Activated CD4-positive, CD25-positive, alpha-beta regulatory T cell treated with anti-CD3 and anti-CD28 coated beads, Interleukin-2, amount 50 U/mL, for 16 hours (primary cell): ENCODE data around the gene CEACAM19.
A peak's percentile ranks its signal among the peaks of the same experiment; 100 is the strongest.
"Not testable (repeated sequence)": the region's sequence is repeated elsewhere in the genome, so short reads cannot be mapped to it uniquely, and the experiment has no call there.

ENCODE experiments used
- DNase-seq: peaks from one replicate; pipeline ENCODE4 v3.0.0-alpha.2; 2020; ENCODE audit warnings: low read depth, low spot score

CEACAM19 gene

DNA sequence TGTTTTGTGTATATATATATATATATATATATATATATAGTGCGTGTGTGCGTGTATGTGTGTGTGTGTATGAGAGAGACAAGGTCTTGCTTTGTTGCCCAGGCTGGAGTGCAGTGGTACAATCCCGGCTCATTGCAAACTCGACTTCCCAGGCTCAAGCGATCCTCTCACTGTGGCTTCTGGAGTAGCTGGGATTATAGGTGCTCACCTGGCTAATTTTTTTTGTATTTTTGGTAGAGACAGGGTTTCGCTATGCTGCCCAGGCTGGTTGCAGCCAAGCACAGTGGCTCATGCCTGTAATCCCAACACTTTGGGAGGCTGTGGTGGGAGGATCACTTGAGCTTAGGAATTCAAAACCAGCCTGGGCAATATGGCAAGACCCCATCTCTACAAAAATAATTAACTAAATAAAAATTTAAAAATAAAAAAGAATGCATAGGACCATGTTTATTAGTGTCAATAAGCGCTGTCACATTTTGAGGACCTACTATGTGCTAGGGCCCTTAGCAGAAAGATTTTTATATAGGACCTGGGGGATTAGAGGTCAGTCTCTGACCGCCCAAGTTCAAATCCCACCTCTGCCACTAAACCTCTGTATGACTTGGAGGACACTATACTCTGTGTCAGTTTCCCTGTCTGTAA lies 25.8 kb upstream of the CEACAM19 start:
- no peak for DNase-seq

- no peak for DNase-seq
Measured at GRCh38 chr19:44646049-44646416, 25.2 kb upstream of the CEACAM19 start.

GRCh38 chr19:44647144-44647543 lies 24.1 kb upstream of the CEACAM19 start:
- DNase-seq: no peak

DNA sequence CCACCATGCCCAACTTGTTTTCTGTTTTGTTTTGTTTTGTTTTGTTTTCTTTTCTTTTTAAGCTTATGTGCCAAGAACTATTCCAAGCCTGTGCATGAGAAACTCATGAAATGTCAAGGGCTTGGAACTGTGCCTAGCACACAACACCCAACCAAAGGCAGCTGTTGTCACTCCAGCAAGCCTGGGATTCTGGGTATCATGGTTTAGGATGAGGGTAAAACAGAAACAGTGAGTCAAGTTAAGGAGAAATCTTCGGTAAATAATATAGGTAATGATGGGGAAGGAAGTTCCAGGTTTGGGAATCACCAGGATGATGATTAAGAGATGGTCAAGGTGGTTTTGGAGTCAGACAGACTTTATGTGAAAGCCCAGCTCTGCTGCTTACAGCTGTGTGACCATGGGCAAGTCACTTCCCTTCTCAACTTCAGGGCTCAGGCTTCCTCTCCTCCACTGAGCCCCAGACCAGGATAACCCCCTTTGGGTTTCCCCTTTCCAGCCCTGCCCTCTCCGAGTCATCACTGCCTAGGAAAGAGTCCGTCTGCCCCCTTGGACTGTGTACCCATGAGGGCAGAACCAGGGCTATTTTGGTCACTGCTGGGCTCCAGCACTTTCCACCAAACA lies 22.5 kb upstream of the CEACAM19 start:
- no peak for DNase-seq

DNA sequence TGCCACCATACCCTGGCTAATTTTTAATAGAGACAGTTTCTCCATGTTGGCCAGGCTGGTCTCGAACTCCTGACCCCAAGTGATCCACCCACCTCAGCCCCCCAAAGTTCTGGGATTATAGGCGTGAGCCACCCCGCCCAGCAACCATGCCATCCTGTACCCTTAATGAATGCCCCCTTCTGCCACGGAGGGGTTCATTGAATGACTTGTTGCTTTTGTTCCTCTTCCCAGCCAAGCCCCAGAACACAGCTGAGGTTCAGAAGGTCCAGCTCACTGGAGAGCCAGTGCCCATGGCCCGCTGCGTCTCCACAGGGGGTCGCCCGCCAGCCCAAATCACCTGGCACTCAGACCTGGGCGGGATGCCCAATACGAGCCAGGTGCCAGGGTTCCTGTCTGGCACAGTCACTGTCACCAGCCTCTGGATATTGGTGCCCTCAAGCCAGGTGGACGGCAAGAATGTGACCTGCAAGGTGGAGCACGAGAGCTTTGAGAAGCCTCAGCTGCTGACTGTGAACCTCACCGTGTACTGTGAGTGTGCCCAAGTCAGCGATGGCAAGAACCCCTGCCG lies 21.6 kb upstream of the CEACAM19 start:
- no peak for DNase-seq

GRCh38 chr19:44653343-44653742 lies 17.9 kb upstream of the CEACAM19 start:
- DNase-seq: no peak

DNA sequence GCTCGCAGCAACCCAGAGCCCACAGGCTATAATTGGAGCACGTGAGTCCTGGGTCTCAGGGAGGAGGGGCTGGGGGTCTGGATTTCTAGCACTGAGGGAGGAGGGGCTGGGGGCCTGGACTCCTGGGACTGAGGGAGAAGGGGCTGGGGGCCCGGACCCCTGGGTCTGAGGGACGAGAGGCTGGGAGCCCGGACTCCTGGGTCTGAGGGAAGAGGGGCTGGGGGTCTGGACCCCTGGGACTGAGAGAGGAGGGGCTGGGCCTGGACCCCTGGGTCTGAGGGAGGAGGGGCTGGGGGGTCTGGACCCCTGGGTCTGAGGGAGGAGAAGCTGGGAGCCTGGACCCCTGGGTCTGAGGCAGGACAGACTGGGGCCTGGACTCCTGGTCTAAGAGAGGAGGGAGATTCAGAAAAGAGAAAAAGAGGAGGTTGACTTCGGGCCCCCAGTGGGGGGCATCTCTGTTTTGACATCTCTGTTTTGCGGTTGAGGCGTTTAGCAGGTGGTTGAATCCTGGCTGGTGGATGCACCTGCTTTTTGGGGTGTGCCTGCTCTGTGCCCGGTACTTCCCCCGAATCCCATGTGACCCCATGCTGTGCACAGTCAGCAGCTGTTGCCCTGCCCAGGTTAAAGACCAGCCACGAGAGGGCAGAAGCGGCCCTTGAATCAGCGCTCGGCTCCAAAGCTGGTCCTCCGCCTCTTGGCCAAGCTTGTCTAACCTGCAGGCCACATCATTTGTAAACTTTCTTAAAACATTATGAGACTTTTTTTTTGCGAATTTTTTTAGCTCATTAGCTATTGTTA lies 17.1 kb upstream of the CEACAM19 start:
- DNase-seq: peak; percentile 35

DNA sequence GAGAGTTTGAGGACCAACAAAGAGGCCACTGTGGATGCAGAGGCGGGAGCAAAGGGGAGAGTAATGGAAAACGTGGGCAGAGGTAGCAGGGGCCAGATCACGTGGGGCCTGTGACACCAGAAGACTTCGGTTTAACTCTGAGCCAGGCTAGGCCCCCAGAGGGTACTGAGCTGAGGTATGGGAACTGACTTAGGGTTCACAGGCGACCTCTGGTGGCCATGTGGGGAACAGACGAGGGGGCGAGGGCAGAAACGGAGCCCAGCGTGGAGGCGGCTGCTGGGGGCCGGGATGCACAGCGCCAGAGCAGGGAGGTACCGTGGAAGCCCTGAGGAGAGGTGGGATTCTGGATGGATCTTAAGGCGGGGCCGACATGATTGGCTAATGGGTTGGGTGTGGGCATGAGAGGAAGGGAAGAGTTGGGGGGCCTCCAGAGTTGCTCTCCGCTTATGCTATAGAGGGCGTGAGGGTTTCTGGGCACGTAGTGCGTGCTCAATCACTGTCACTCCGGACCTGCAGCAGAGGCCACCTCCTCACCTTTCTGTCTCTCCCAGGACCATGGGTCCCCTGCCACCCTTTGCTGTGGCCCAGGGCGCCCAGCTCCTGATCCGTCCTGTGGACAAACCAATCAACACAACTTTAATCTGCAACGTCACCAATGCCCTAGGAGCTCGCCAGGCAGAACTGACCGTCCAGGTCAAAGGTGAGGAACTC lies 13.9 kb upstream of the CEACAM19 start:
- peak; percentile 20 for DNase-seq

GRCh38 chr19:44658069-44658733 lies 13.1 kb upstream of the CEACAM19 start:
- DNase-seq: no peak

GRCh38 chr19:44660081-44660480 lies 11.2 kb upstream of the CEACAM19 start:
- DNase-seq: no peak

DNA sequence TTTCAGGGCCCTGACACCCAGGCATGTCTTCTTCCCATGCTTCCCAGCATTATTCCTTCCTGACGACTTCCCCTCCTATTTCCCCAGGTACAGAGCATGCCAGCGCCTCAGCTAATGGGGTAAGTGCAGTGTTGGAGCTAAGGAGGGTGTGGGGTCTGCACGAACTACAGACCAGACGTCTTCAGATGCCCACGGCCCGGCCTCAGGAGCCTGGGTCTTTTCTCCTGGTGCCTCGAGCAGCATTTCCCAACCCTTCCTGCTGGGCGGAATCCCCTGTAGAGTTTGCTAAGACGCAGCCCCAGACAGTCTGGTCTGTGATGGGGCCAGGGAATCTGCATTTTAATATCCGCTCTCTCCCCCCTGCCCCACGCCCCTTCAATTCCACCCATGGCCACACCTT lies 10.1 kb upstream of the CEACAM19 start:
- DNase-seq: no peak

GRCh38 chr19:44661904-44662303 lies 9.4 kb upstream of the CEACAM19 start:
- DNase-seq: no peak

DNA sequence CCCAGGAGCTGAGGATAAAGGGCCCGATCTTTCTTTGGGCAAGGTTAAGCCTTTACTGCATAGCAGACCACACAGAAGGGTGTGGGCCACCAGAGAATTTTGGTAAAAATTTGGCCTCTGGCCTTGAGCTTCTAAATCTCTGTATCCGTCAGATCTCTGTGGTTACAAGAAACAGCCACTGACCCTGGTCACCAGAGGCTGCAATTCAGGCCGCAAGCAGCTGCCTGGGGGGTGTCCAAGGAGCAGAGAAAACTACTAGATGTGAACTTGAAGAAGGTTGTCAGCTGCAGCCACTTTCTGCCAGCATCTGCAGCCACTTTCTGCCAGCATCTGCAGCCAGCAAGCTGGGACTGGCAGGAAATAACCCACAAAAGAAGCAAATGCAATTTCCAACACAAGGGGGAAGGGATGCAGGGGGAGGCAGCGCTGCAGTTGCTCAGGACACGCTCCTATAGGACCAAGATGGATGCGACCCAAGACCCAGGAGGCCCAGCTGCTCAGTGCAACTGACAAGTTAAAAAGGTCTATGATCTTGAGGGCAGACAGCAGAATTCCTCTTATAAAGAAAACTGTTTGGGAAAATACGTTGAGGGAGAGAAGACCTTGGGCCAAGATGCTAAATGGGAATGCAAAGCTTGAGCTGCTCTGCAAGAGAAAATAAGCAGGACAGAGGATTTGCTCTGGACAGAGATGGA lies 8.4 kb upstream of the CEACAM19 start:
- no peak for DNase-seq

GRCh38 chr19:44663996-44664395 lies 7.3 kb upstream of the CEACAM19 start:
- no peak for DNase-seq

GRCh38 chr19:44664976-44665375 lies 6.3 kb upstream of the CEACAM19 start:
- no peak for DNase-seq

- DNase-seq: no peak
Measured at GRCh38 chr19:44666852-44667556, 4.3 kb upstream of the CEACAM19 start.

DNA sequence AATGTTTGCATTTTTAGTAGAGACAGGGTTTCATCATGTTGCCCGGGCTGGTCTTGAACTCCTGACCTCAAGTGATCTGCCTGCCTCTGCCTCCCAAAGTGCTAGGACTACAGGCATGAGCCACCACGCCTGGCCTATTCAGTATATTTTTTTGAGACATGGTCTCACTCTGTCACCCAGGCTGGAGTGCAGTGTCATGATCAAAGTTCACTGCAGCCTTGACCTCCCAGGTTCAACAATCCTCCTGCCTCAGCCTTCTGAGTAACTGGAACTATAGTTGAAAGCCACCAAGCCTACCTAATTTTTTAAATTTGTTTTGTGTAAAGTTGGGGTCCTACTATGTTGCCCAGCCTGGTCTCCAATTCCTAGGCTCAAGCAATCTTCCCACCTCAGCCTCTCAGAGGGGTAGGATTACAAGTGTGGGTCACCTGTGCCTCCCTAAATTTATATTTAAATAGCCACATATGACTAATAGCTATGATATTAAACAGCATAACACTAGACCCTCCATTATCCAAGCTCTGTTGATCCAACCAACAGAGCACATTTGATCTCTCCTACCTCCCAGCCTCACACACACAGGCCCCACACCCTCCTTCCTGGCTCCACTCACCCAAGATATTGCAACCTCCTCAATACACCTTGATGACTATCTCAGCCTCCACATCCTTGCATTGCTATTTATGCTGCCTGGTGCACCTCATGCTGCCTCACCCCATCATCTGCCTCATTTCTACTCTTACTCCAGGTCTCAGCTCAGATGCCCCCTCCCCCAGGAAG lies 2.1 kb upstream of the CEACAM19 start:
- DNase-seq: no peak

DNA sequence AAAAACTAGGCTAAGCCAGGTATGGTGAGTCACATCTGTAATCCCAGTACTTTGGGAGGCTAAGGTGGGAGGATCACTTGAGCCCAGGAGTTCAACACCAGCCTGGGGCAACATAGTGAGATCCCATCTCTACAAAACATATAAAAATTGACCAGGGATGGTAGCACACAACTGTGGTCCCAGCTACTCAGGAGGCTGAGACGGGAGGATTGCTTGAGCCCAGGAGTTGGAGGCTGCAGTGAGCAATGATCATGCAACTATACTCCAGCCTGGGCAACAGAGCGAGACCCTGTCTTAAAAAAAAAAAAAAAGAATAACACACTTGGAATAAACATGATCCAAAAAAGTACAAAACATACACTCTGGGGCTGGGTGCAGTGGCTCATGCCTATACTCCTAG lies 1.3 kb upstream of the CEACAM19 start:
- DNase-seq: not testable (repeated sequence)

DNA sequence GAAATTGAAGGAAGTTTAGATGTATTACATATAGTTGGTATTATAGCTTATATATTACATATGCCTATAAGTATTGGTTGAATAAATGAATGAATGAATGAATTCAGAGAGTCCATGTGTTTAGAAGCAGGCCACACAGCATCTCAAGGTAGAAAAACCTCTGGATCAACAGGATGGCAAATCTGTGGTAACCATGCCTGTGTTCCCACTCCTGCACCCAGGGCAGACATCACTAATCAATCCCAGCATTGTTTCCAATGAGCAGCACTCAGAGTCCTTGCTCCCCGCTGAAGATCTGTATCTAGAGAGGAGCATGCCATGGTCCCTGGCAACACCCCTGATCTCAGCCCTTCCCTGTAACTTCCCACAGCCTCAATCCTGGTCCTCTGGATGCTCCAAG lies 944 bp downstream of the CEACAM19 start:
- DNase-seq: no peak
